Osteocyte (in vitro differentiated cells): ENCODE data around the gene GPRIN3. TPM values are rescaled to one million over a fixed set of nuclear protein-coding genes. Genes with fewer than 3 reads are reported as not detected.

Experiments
- DNase-seq: peaks from one replicate; pipeline ENCODE4 v3.0.0; 2021; ENCODE audit warnings: mixed read lengths; ENCODE audit not compliant: unreplicated experiment; ENCODE audit errors: extremely low spot score
- H3K27ac Mint-ChIP-seq: one replicate; pipeline ENCODE4 v1.8.0; 2021; ENCODE audit warnings: mild to moderate bottlenecking, mixed read lengths; ENCODE audit not compliant: unreplicated experiment
- H3K27me3 Mint-ChIP-seq: one replicate; pipeline ENCODE4 v1.8.0; 2021; ENCODE audit warnings: mixed read lengths; ENCODE audit not compliant: unreplicated experiment
- H3K36me3 Mint-ChIP-seq: one replicate; pipeline ENCODE4 v1.8.0; 2021; ENCODE audit warnings: mixed read lengths; ENCODE audit not compliant: unreplicated experiment
- H3K4me1 Mint-ChIP-seq: one replicate; pipeline ENCODE4 v1.8.0; 2021; ENCODE audit warnings: mixed read lengths; ENCODE audit not compliant: unreplicated experiment
- H3K4me3 Mint-ChIP-seq: one replicate; pipeline ENCODE4 v1.8.0; 2021; ENCODE audit warnings: mild to moderate bottlenecking, moderate library complexity, mixed read lengths; ENCODE audit not compliant: unreplicated experiment
- H3K9me3 Mint-ChIP-seq: one replicate; pipeline ENCODE4 v1.8.0; 2021; ENCODE audit warnings: mixed read lengths; ENCODE audit not compliant: unreplicated experiment
- CTCF ChIP-seq: fragments of 200-600 bp; sonication (generic); IDR thresholded peaks from 2 replicates; pipeline ENCODE4 v1.5.0; 2021; ENCODE audit warnings: antibody characterized with exemption, mild to moderate bottlenecking, moderate library complexity
- total RNA-seq: library from RNA; stranded (reverse); gene quantifications from 2 replicates; pipeline ENCODE4 v1.2.1, GENCODE V29; 2021

Gene GPRIN3
- total RNA-seq, 1 donor from 2014 or later, result not detected

GRCh38 chr4:89329280-89329679 lies 21.7 kb upstream of the GPRIN3 start:
- no peak for DNase-seq
- Mint-ChIP-seq H3K4me1 (no peaks in the 10 kb centered on the region), H3K27ac (no peak overlapping the region), H3K9me3 (no peaks in the 10 kb centered on the region), H3K36me3 (no peaks in the 10 kb centered on the region), H3K27me3 (no peaks in the 10 kb centered on the region), H3K4me3 (no peak overlapping the region)
- no peak for TF ChIP-seq CTCF

GRCh38 chr4:89324671-89325070 lies 17.1 kb upstream of the GPRIN3 start:
- Mint-ChIP-seq H3K4me1 (no peaks in the 10 kb centered on the region), H3K9me3 (no peaks in the 10 kb centered on the region), H3K27me3 (no peaks in the 10 kb centered on the region), H3K4me3 (no peak overlapping the region), H3K36me3 (no peaks in the 10 kb centered on the region), H3K27ac (no peak overlapping the region)
- TF ChIP-seq CTCF, result no peak
- DNase-seq, result no peak

- no peak for DNase-seq
- Mint-ChIP-seq H3K9me3 (no peaks in the 10 kb centered on the region), H3K27ac (no peak overlapping the region), H3K36me3 (no peaks in the 10 kb centered on the region), H3K4me1 (no peaks in the 10 kb centered on the region), H3K4me3 (no peak overlapping the region), H3K27me3 (no peaks in the 10 kb centered on the region)
- TF ChIP-seq CTCF, result no peak
Measured at GRCh38 chr4:89322671-89323070, 15.1 kb upstream of the GPRIN3 start.

- Mint-ChIP-seq H3K9me3 (no peaks in the 10 kb centered on the region), H3K36me3 (no peaks in the 10 kb centered on the region), H3K27me3 (no peaks in the 10 kb centered on the region), H3K4me3 (no peak overlapping the region), H3K27ac (no peak overlapping the region), H3K4me1 (no peaks in the 10 kb centered on the region)
- TF ChIP-seq CTCF, result no peak
- DNase-seq, result no peak
Measured at GRCh38 chr4:89319756-89320155, 12.2 kb upstream of the GPRIN3 start.

GRCh38 chr4:89316931-89317366 lies 9.3 kb upstream of the GPRIN3 start:
- no peak overlapping the region for H3K4me3 Mint-ChIP-seq
- H3K27ac Mint-ChIP-seq, result no peak overlapping the region
- no peak for TF ChIP-seq CTCF
- H3K36me3 Mint-ChIP-seq, result no peaks in the 10 kb centered on the region
- H3K9me3 Mint-ChIP-seq, result no peaks in the 10 kb centered on the region
- H3K4me1 Mint-ChIP-seq, result no peaks in the 10 kb centered on the region
- no peak for DNase-seq
- H3K27me3 Mint-ChIP-seq, result no peaks in the 10 kb centered on the region
